K562 (cell line): ENCODE data around the gene PACSIN2. TPM values are rescaled to one million over a fixed set of nuclear protein-coding genes. Genes with fewer than 3 reads are reported as not detected.
A peak's percentile ranks its signal among the peaks of the same experiment; 100 is the strongest.

Source experiments
- ATAC-seq: fragments of 200-7000 bp; cut with Tn5 transposase; 3 replicates; pipeline ENCODE4 v1.9.1; 2020; ENCODE audit warnings: moderate library complexity
- BruUV-seq: library from RNA; stranded (reverse); fragments of 400-500 nt; replicated peaks from 2 replicates; lab custom pipeline; 2021; lab: Mats Ljungman, UMichigan
- CTCF ChIA-PET: fragments of 300-600 bp; formaldehyde crosslinking; extraction: SDS; loops from one replicate; lab custom pipeline; 2021; ENCODE audit warnings: low intra/inter-chr PET ratio; lab: Yijun Ruan, JAX
- POLR2A ChIA-PET: fragments of 300-600, 350-650 bp; sonication (Branson Sonifier 250); formaldehyde crosslinking; extraction: SDS; loops from one replicate; lab custom pipeline; 2021; ENCODE audit warnings: antibody characterized with exemption, inconsistent platforms; lab: Yijun Ruan, JAX
- DNase-seq, 4 experiments: peaks; one replicate each; pipeline versions ENCODE4 v3.0.0 to v3.0.0-alpha.2; 2011 to 2018; ENCODE audit warnings: low spot score in 3 of 4, mixed read lengths in 3 of 4; ENCODE audit errors: extremely low read depth in 1 of 4
- FAIRE-seq: peaks from 2 replicates; lab custom pipeline; 2011; peaks lifted over from hg19 to GRCh38; lab: Jason Lieb, UNC
- H2AFZ ChIP-seq: 2 replicates; pipeline ENCODE4 v1.6.0; 2011; ENCODE audit warnings: low read depth, low read length, control low read depth, inconsistent platforms
- H3K27ac ChIP-seq: fragments of 200-600 bp; 3 replicates; pipeline ENCODE4 v1.8.0; 2011; ENCODE audit warnings: low read depth, mild to moderate bottlenecking, control low read depth, inconsistent platforms, low read length, moderate library complexity, mixed read lengths; ENCODE audit errors: extremely low read depth
- H3K27me3 ChIP-seq, 2 experiments: fragments of 300-600 bp in 1 of 2; 2 replicates in 1 of 2; 3 replicates in 1 of 2; pipeline versions ENCODE4 v1.6.0 to v1.8.0; 2011; ENCODE audit warnings: inconsistent platforms in 2 of 2, low read length in 2 of 2, mild to moderate bottlenecking in 1 of 2, mixed read lengths in 1 of 2, moderate library complexity in 1 of 2; ENCODE audit not compliant: control insufficient read depth in 2 of 2, insufficient read depth in 2 of 2
- H3K36me3 ChIP-seq: fragments of 300-600 bp; 3 replicates; pipeline ENCODE4 v1.8.0; 2011; ENCODE audit warnings: mild to moderate bottlenecking, low read length, inconsistent platforms; ENCODE audit not compliant: control insufficient read depth, insufficient read depth
- H3K4me1 ChIP-seq, 2 experiments: fragments of 200-600 bp in 1 of 2; replicated peaks in 1 of 2; 2 replicates in 1 of 2; 3 replicates in 1 of 2; pipeline versions ENCODE4 v1.5.1 to v1.8.0; 2011; ENCODE audit warnings: inconsistent platforms in 2 of 2, low read length in 2 of 2, mild to moderate bottlenecking in 1 of 2, mixed read lengths in 1 of 2, moderate library complexity in 1 of 2; ENCODE audit not compliant: control insufficient read depth in 2 of 2, insufficient read depth in 2 of 2
- H3K4me2 ChIP-seq: 2 replicates; pipeline ENCODE4 v1.6.1; 2011; ENCODE audit warnings: low read length, control low read depth, inconsistent platforms, mixed read lengths; ENCODE audit not compliant: insufficient read depth
- H3K4me3 ChIP-seq: fragments of 200-600 bp; sonication (generic), shearing (Covaris generic); 2 replicates; pipeline ENCODE4 v1.5.1; 2016; ENCODE audit warnings: control low read depth, inconsistent platforms
- H3K79me2 ChIP-seq: fragments of 200-600 bp; 3 replicates; pipeline ENCODE4 v1.8.0; 2011; ENCODE audit warnings: low read length, inconsistent platforms; ENCODE audit not compliant: control insufficient read depth, insufficient read depth
- H3K9ac ChIP-seq, 2 experiments: 2 replicates each; pipeline versions ENCODE4 v1.6.0 to v1.6.1; 2011; ENCODE audit warnings: low read depth in 2 of 2, low read length in 2 of 2, control low read depth in 1 of 2, inconsistent platforms in 1 of 2, mild to moderate bottlenecking in 1 of 2, mixed read lengths in 1 of 2; ENCODE audit not compliant: insufficient read depth in 1 of 2
- H3K9me1 ChIP-seq: one replicate; pipeline ENCODE4 v1.6.0; 2011; ENCODE audit warnings: inconsistent platforms, mild to moderate bottlenecking, low read length, moderate library complexity; ENCODE audit not compliant: control insufficient read depth, insufficient read depth
- H3K9me3 ChIP-seq: replicated peaks from 2 replicates; pipeline ENCODE4 v1.5.1; 2011; ENCODE audit warnings: low read depth, low read length, inconsistent platforms; ENCODE audit not compliant: control insufficient read depth, insufficient read depth
- H4K20me1 ChIP-seq: replicated peaks from 2 replicates; pipeline ENCODE4 v1.6.1; 2011; ENCODE audit warnings: low read length, inconsistent platforms, mixed read lengths; ENCODE audit not compliant: control insufficient read depth, insufficient read depth
- EWSR1 ChIP-seq: fragments of 450-650 bp; IDR thresholded peaks from 2 replicates; pipeline ENCODE4 v1.6.1; 2018; ENCODE audit warnings: borderline replicate concordance, mild to moderate bottlenecking, low read depth, moderate library complexity; ENCODE audit not compliant: partially characterized antibody
- FOXP1 ChIP-seq: sonication (generic); formaldehyde crosslinking; IDR thresholded peaks from 2 replicates; pipeline ENCODE4 v1.8.0; 2022; ENCODE audit warnings: mild to moderate bottlenecking, missing genetic modification reagents
- FUS ChIP-seq: fragments of 200-400 bp; formaldehyde crosslinking; optimal IDR thresholded peaks from 2 replicates; pipeline ENCODE3; 2017; ENCODE audit warnings: low read depth, low read length
- KDM2B ChIP-seq: fragments of 250-450 bp; sonication (Bioruptor Pico); IDR thresholded peaks from 2 replicates; pipeline ENCODE4 v1.8.0; 2021; ENCODE audit warnings: mild to moderate bottlenecking, moderate library complexity
- MYBL2 ChIP-seq, 2 experiments: fragments of 450-650 bp in 1 of 2; sonication (generic) in 1 of 2; formaldehyde crosslinking in 1 of 2; IDR thresholded peaks; 2 replicates each; pipeline versions ENCODE4 v1.6.1 to v1.8.1; 2017 to 2022; ENCODE audit warnings: borderline replicate concordance in 1 of 2, inconsistent platforms in 1 of 2, low read depth in 1 of 2, mild to moderate bottlenecking in 1 of 2, missing genetic modification reagents in 1 of 2, moderate library complexity in 1 of 2
- NRF1 ChIP-seq, 2 experiments: fragments of 450-650 bp; IDR thresholded peaks in 1 of 2; conservative IDR thresholded peaks in 1 of 2; 2 replicates each; pipeline ENCODE4 v1.6.1; 2014; ENCODE audit warnings: mild to moderate bottlenecking in 2 of 2
- RBM25 ChIP-seq: fragments of 200-400 bp; formaldehyde crosslinking; IDR thresholded peaks from 2 replicates; pipeline ENCODE4 v1.6.1; 2018; ENCODE audit warnings: low read length, low read depth, moderate library complexity; ENCODE audit not compliant: severe bottlenecking
- SLC30A9 ChIP-seq: fragments of 250-450 bp; sonication (Bioruptor Pico); IDR thresholded peaks from 2 replicates; pipeline ENCODE4 v1.8.0; 2022; ENCODE audit warnings: mild to moderate bottlenecking, moderate library complexity
- ZNF121 ChIP-seq: sonication (generic); formaldehyde crosslinking; conservative IDR thresholded peaks from 2 replicates; pipeline ENCODE4 v1.8.0; 2022; ENCODE audit warnings: missing genetic modification reagents
- WGBS: fragments of 100-300 bp; shearing (Covaris generic); methylation state at CpG from one replicate; pipeline ENCODE4 v1.1.6; 2016; ENCODE audit warnings: low coverage, mixed read lengths; ENCODE audit not compliant: insufficient coverage; ENCODE audit errors: missing lambda C conversion rate; 5-methylcytosine and 5-hydroxymethylcytosine counted together
- in situ Hi-C: fragments of 300-500 bp; cut with MboI; formaldehyde crosslinking; loops from 4 replicates; pipeline ENCODE4 v1.15.0; 2018; ENCODE audit warnings: inconsistent platforms, mixed read lengths
- intact Hi-C: fragments of 100-400 bp; cut with micrococcal nuclease; formaldehyde crosslinking; loops from 2 replicates; pipeline ENCODE4 v1.14.2; 2022
- polyA plus RNA-seq, 8 experiments: library from polyadenylated mRNA; depleted of rRNA in 4 of 8; stranded (reverse) in 5 of 8; unstranded in 3 of 8; fragments of >200 nt; fragmentation: Nextera tagmentation in 2 of 8; fragmentation: Illumina TruSeq in 1 of 8; extraction: Ambion mirVana in 2 of 8; extraction: Trizol in 1 of 8; gene quantifications; 2 replicates each; pipeline versions ENCODE4 v1.2.1 to v1.2.3, GENCODE V29; 2011 to 2014; ENCODE audit warnings: inconsistent platforms in 1 of 8, missing spikeins in 1 of 8
- total RNA-seq, 7 experiments: library from RNA; depleted of rRNA in 6 of 7; stranded (reverse); fragments of >200 nt in 6 of 7; fragmentation: Illumina TruSeq in 2 of 7; extraction: Trizol in 2 of 7; gene quantifications; 2 replicates each; pipeline versions ENCODE4 v1.2.1 to v1.2.3, GENCODE V29; 2011 to 2021; ENCODE audit warnings: low replicate concordance in 1 of 7

PACSIN2 gene
- total and polyA plus RNA-seq, 9 of the 15 experiments (the other 6 are each of a cell fraction or from before 2014, with no cell fraction given): 0.45 to 45.1 (median 23.9) TPM

GRCh38 chr22:42949159-42949558 is 65.8 kb downstream of the PACSIN2 start:
- peak; percentile 17; the same call in 1 of the 3 replicates for ATAC-seq
- in situ Hi-C loops (no loop called here), intact Hi-C loops (no loop called here)
- ChIA-PET CTCF (no interaction called here), POLR2A (interaction anchor here (0.7 to 1.4 kb wide), 2 partner anchors 19 to 1424 kb away, joined by 3 read pairs; no protein-coding TSS in a partner anchor)
- no peak overlapping the region for H3K9ac ChIP-seq
- no peaks in the 10 kb centered on the region for H3K9me3 ChIP-seq
- peaks cover 3% of the 10 kb centered on the region for H3K9me1 ChIP-seq
- no peak overlapping the region for H3K4me3 ChIP-seq
- no peak for DNase-seq
- no peak overlapping the region for H3K4me2 ChIP-seq
- no peak overlapping the region for H2AFZ ChIP-seq
- peaks cover 39% of the 10 kb centered on the region for H4K20me1 ChIP-seq
- H3K79me2 ChIP-seq: peaks cover 63% of the 10 kb centered on the region
- H3K27me3 ChIP-seq: no peaks in the 10 kb centered on the region
- no peak overlapping the region for H3K27ac ChIP-seq
- no peak for TF ChIP-seq FOXP1 (CRISPR knock-in tag)
- peaks cover 11 to 37% of the 10 kb centered on the region in 2 experiments; a peak in 4 of 5 replicates for H3K4me1 ChIP-seq
- 88% methylated on average over 6 of the region's 6 CpGs for WGBS
- FAIRE-seq: peak; percentile 62
- BruUV-seq: no TSS peak
- H3K36me3 ChIP-seq: no peaks in the 10 kb centered on the region

- in situ Hi-C loops: no loop called here
- ATAC-seq (no peak), DNase-seq (no peak), FAIRE-seq (no peak)
- H3K9me1 ChIP-seq: peaks cover 3% of the 10 kb centered on the region
- 0 out of 3 replicates have a peak, but pooled peaks cover under 1% of the 10 kb centered on the region for H3K36me3 ChIP-seq
- no peak overlapping the region for H3K9ac ChIP-seq
- H4K20me1 ChIP-seq: peaks cover 39% of the 10 kb centered on the region
- H3K27ac ChIP-seq: no peak overlapping the region
- peaks cover 61% of the 10 kb centered on the region for H3K79me2 ChIP-seq
- H3K4me3 ChIP-seq: no peak overlapping the region
- intact Hi-C loops: no loop called here
- H3K27me3 ChIP-seq: no peaks in the 10 kb centered on the region
- peaks cover 11 to 37% of the 10 kb centered on the region in 2 experiments; a peak in 4 of 5 replicates for H3K4me1 ChIP-seq
- CTCF ChIA-PET: no interaction called here
- H3K4me2 ChIP-seq: no peak overlapping the region
- TF ChIP-seq FUS: no peak
- peak; percentile 53 for TF ChIP-seq RBM25
- TF ChIP-seq NRF1 (conservative IDR thresholded peaks at IDR 0.05 in 1 of 2, IDR thresholded peaks at IDR 0.05 in 1 of 2): no peak
- TF ChIP-seq ZNF121 (CRISPR knock-in tag): peak; percentile 85
- TF ChIP-seq SLC30A9 (CRISPR knock-in tag): no peak
- TF ChIP-seq EWSR1: no peak
- TF ChIP-seq MYBL2 (IDR thresholded peaks at IDR 0.05; ENCODE audit: low read depth): no peak
- TF ChIP-seq MYBL2 (CRISPR knock-in tag; IDR thresholded peaks at IDR 0.05; ENCODE audit: borderline replicate concordance): no peak
- no peak for TF ChIP-seq KDM2B
- POLR2A ChIA-PET: no interaction called here
- 15% methylated on average over 2 of the region's 2 CpGs for WGBS
- no peaks in the 10 kb centered on the region for H3K9me3 ChIP-seq
- BruUV-seq: no TSS peak
- no peak overlapping the region for H2AFZ ChIP-seq
Measured at GRCh38 chr22:42948294-42948693, 66.7 kb downstream of the PACSIN2 start.
